GM19397 (cell line): ENCODE measurements around the gene AKAP10.
A peak's percentile ranks its signal among the peaks of the same experiment; 100 is the strongest.
"Not testable (repeated sequence)": the region's sequence is repeated elsewhere in the genome, so short reads cannot be mapped to it uniquely, and the experiment has no call there.

Source experiments
- ATAC-seq: cut with Tn5 transposase; IDR thresholded peaks from one replicate; pipeline ENCODE4 v1.9.1; 2021; ENCODE audit warnings: mild to moderate bottlenecking, moderate library complexity; ENCODE audit not compliant: unreplicated experiment

The AKAP10 gene

DNA sequence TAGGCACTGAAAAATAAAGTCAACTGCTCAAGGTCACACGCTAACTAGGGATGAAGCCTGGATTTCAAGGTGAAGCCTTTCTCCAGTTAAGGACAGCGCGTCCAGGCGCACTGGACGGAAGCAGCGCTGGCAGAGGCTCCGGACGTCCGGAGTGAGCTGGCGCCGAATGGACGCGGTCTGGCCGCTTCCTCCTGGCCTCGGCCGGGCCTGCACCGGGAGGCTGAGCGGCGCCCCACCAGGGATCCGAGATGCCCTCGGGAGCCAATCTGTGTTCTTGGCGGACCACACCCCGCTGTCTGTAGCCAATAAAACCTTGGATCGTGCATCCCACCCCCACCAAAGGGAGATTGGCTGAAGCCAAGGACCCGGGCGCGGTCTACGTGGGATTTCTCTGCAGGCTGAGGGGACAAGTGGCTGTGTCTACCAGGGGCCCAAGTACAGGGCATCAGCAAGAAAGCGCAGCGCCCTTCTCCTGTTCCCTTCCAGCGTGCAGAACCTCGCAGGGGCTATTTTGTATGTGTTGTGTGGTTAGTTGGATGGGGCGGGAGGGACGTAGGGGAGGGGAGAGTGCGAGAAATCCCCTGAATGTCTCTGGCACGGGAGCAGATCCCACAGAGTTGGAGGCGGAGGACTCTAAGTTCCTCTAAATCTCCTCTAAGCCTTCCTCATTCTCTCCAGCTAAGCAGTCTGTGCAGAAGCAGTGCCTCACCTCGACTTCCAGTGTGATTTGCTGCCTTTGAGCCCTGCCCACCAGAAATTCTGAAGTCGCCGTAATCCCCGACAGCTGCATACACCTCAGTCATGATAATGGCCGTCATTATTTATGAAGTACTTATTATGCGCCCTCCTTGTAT is 2.5 kb upstream of the AKAP10 start:
- no peak for ATAC-seq

DNA sequence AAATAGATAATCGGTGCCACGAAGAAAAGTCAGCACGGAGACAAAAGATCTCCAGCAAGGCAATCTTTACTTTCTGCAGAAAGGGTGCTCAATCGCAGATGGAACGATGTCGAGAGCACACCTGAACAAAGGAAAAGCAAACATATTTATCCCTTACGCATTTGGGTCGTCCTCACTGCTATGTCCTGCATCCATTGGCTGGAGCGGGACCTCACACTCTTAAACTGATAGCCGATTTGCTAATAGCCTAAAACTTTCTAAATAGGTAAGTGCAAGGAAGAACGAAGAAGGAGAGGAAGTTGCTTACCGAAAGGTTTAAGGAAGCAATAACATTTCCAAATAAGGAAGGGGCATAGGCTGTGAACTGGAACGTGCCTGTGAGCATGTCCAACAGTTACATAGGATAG is 1.2 kb upstream of the AKAP10 start:
- no peak for ATAC-seq

DNA sequence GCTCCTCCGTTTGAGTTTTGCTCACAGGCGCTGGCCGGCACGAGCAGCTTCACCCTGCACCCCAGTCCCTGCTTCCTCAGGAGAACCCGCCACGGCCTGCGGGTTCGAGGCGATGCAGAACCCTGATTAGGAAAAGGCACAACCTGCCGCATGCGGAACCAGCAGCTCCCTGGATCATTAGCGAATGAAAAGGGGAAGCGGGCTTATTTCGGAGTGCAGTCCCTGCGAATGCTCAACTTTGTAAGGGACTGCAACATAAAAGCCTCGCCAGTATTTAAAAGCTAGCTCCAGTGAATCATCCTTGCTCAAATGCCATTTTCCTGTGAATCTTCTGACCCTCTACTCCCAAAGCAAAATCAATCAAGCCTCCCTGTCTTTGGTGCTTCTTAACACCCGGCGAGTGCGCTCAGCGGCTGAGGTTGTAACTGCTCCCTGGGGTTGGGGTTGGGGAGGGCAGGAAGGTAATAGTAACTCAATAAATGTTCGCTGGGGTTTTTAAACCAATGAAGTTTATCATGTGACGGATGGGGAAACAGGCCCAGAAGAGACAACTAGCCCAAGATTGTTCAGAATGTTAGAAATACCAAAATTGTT is 678 bp upstream of the AKAP10 start:
- ATAC-seq: peak; percentile 8

DNA sequence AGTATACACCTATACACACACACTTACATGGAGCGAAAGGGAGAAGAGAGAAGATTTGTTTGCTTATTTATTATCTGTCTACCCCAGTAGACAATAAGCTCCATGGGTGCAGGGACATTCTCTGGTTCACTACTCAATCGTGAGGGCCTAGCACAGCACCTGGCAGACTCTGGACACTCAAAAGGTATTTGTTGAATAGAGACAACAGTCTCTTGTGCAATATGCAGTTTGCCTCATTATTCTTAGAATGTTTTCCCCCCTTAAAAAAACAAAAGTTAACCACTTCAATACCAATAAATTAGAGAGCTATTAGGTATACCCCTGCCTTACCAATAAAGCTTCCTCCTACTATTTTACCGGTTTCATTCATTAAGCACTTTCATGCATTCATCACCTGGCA is 2.0 kb downstream of the AKAP10 start:
- ATAC-seq: no peak

DNA sequence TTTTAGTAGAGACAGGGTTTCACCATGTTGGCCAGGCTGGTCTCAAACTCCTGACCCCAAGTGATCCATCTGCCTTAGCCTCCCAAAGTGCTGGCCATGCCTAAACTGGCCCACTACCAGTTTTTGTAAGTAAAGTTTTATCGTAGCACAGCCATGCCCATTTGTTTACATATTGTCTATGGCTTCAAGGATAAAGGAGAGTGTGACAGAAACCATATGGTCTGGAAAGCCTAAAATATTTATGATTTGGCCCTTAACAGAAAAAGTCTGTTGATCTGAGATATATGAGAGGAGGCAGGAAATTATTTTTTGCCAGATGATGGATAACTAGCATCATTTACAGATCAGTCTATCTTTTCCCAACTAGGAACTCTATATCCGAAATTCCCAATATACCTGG is 4.5 kb downstream of the AKAP10 start:
- ATAC-seq: no peak

DNA sequence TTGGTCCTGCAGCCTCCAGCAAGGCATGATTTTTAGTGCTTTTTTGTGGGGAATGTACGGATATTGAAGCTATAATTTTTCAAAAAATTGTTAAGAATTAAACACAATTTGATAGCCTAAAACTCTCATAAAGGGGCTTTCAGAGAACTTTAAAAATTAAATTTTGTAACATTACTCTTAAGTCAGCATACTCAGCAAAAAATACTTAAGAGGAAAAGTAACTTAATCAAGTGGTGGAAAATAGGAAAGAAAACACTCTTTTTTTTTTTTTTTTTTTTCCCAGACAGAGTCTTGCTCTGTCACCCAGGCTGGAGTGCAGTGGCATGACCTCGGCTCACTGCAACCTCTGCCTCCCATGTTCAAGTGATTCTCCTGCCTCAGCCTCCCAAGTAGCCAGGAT is 14.7 kb downstream of the AKAP10 start:
- not testable (repeated sequence) for ATAC-seq

DNA sequence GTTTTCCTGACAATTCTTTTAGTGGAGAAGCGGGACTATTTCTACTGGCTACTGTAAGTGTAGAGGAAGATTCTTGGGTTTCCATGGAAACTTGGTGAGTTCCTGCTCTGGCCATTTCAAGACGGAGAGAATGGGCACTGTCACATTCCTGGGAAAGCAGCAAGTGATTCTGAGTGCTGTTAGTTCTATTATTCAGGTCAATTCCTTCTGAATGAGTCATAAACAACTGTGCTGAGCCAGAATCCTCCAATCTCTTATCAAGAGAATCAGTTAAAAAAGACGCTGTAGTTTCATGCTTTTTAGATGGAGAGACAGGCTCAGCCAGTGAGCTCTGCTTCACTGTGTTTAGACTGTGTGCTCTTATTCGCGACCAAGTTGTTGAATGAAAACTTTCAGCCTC is 19.6 kb downstream of the AKAP10 start:
- ATAC-seq: no peak

DNA sequence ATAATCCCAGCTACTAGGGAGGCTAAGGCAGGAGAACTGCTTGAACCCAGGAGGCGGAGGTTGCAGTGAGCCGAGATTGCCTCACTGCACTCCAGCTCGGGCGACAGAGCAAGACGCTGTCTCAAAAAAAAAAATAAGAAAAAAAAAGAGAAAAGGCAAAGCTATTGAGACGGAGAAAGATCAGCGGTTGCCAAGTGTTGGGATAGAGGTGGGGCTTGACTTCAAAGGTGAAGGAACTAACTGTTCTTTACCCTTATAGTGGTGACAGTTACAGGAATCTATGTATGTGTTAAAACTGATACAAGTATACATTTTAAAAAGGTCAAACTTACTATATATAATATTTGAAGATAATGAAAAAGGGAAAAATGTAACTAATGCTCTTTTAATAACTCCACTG is 22.5 kb downstream of the AKAP10 start:
- no peak for ATAC-seq

DNA sequence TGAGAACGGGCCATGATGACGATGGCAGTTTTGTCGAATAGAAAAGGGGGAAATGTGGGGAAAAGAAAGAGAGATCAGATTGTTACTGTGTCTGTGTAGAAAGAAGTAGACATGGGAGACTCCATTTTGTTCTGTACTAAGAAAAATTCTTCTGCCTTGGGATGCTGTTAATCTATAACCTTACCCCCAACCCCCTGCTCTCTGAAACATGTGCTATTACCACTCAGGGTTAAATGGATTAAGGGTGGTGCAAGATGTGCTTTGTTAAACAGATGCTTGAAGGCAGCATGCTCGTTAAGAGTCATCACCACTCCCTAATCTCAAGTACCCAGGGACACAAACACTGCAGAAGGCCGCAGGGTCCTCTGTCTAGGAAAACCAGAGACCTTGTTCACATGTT is 26.2 kb downstream of the AKAP10 start:
- ATAC-seq: not testable (repeated sequence)

DNA sequence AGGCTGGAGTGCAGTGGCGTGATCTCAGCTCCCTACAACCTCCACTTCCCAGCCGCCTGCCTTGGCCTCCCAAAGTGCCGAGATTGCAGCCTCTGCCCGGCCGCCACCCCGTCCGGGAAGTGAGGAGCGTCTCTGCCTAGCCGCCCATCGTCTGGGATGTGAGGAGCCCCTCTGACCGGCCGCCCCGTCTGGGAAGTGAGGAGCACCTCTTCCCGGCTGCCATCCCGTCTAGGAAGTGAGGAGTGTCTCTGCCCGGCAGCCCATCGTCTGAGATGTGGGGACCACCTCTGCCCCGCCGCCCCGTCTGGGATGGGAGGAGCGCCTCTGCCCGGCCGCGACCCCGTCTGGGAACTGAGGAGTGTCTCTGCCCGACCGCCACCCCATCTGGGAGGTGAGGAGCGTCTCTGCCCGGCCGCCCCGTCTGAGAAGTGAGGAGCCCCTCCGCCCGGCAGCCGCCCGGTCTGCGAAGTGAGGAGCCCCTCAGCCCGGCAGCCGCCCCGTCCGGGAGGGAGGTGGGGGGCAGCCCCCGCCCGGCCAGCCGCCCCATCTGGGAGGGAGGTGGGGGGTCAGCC is 26.9 kb downstream of the AKAP10 start:
- ATAC-seq: not testable (repeated sequence)

DNA sequence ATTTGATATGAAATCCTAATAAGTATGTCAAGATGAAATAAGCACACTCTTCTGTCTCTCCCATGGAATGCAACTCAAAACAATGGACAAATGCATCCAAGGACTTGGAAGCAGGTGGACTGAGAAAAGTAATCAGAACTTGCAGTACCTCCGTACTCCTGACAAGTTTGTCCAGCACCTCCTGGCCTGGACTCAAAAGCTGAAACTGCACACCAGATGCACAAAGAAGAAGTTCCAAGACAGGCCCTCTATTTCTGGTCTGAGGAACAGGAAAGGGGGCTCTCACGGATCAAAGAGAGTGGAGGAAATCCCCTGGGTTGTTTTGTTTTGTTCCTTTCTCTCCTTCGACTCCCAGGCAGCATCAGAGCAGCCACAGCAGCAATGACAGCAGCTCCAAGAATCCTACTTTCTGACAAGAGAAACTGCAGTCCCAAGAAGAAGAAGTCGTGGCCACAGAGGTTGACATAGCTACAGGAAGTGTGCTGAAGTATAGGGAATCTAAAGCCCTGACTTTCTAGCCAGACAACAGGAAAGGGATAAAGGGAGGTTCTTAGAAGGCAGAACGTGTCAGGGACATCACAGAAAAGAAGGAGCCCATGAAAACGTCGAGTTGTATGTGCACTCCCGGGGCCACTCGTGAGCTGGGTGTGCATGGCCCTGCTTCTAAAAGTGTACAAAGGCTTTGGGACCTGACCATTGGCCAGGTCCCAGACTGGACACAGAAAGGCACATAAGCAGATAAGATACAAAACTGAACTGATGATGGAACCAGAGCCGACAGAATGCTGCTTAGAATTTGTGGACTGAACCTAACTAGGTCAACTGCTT is 29.3 kb downstream of the AKAP10 start:
- no peak for ATAC-seq

DNA sequence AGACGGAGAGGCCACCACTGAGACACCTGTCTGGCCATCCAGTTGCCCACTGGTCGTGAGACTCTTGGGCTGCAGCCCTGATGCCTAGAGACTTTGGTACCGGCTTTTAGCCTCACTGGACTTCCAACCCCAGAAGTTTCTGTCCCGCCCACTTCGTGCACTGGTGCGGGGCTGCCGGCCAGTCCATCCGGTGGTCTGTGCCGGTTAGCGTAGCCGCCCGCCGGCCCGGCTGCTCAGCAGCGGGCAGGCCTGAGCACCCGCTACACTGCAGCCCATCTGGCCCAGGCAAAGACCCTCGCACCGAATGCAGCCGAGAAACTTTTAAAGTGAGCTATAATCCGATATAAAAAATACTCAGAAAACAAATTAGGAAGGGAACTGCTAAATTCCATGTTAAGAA is 30.7 kb downstream of the AKAP10 start:
- no peak for ATAC-seq

DNA sequence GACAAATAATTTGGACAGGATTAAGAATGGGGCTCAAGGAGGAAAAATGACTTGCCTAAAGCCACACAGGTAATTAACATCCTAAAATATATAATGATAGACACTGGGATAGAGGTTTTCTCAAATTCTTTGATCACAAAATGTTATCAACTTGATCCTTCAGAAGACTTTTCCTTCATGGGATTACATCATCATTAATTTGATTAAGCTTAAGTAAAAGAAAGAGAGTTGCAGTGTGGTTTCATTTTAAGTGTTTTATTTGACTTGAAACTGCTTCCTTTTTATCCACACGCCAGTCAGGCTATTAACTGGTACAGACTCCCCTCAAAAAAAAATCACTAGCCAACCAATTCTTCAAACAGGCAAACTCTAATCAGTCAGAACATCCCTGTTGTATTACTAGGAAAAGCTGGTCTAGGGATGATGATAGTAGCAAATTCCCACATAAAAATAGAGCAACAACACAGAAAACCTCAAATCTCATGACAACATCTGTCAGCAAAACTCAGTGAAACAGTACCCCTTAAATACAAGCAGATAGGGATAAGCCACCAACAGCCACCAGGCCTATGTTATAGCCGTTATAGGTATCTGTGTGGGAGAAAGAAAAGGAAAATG is 32.5 kb downstream of the AKAP10 start:
- no peak for ATAC-seq

DNA sequence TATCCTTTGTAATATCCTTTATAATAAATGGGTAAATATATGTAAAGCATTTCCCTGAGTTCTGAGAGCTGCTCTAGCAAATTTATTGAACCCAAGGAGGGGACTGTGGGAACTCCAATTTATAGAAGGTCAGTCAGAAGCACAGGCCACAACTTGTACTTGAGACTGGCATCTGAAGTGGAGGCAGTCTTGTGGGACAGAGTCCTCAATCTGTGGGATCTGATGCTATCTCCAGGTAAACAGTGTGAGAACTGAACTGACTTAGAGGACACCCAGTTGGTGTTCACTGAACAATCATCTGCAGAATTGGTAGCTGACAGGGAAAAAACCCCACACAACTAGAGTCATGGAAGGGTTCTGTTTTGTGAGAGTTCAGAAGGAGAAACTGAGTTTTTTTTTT is 34.0 kb downstream of the AKAP10 start:
- ATAC-seq: no peak

DNA sequence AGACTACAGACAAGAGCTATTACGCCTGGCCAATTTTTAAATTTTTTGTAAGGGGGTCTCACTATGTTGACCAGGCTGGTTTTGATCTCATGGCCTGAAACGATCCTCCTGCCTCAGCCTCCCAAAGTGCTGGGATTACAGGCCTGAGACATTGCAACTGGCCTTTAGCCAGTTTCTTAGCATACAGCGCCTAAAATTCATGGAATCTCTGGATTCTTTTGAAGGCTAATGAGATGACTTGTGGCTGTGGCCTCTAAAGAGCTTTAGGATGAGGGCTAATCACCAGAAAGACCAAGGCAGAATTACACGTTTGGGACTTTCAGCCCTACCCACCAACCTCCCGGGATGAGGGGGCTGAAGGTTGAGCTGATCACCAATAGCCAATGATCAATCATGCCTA is 34.6 kb downstream of the AKAP10 start:
- no peak for ATAC-seq

DNA sequence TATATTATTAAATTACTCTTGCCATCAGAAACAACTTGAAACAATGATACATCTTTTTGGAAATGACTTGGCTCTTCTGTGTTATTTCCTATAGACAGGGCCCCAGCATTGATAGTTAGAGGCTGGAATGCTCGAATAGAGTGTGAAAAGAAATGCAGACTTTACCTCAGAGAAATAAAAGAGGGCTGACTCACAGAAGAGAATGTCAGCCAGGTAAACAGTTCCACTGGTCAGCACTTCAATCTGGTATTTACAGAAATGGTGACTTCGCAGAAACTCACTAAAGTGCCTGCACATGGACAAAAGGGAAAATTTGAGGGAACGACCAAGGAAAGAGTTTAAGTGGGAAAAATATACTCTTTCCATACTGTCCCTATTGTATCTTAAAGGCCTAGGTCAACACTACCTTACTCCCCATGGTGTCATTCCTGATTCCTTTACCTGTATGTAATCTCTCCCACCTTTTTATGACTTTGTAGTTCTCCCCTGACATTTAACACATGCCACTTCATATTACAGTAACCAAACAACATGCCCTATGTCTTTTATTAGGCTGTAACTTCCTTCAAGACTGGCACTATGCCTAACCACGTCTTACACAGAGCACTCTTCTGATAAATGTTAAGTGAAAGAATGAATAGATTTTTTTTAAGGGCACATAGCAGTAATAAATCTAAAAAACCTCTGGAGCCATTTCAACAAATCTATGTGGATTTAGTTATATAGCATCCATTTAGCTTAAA is 36.7 kb downstream of the AKAP10 start:
- no peak for ATAC-seq

DNA sequence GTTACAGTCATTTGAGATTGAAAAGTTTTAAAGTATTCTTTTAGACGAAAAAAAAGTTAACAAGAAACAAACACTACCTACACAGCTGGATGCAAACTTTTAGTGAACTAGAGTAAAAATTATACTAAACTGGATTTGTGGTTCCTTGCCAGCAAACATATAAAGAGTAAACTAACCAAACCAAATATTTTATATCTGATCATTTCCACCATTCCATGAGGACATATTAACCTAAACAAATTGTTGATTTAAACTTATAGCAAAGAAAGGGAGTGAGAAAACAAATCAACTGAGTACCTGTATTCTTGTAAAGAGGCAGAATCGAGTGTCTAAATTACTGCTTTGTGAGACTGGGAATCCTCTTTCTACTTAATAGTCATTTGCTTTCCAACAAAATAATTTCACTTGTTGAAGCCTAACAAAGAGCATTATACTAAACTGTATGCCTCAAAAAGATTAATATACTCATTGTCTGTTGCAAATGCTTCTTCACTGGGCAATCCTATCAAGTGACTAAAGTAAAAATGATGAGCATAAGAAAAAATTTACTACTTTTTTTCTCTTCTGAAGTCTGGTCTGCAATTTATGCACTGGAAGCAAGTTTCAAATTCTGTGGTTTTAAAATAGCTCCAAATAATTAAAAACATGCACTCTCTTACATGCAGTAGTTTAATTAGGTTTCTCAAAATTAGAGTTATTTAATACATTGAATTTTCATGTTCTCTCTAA is 37.5 kb downstream of the AKAP10 start:
- no peak for ATAC-seq

DNA sequence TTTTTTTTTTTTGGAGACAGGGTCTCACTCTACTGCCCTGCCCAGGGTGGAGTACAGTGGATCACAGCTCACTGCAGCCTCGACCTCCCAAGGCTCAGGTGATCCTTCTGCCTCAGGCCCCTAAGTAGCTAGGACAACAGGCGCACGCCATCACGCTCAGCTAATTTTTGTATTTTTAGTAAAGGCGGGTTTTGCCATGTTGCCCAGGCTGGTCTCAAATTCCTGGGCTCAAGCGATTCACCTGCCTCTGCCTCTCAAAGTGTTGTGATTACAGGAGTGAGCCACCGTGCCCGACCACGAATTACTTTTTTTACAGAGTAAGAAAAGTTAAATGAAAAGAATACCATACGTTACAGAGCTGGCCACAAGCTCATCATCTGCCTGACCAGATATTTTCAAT is 38.9 kb downstream of the AKAP10 start:
- ATAC-seq: no peak

DNA sequence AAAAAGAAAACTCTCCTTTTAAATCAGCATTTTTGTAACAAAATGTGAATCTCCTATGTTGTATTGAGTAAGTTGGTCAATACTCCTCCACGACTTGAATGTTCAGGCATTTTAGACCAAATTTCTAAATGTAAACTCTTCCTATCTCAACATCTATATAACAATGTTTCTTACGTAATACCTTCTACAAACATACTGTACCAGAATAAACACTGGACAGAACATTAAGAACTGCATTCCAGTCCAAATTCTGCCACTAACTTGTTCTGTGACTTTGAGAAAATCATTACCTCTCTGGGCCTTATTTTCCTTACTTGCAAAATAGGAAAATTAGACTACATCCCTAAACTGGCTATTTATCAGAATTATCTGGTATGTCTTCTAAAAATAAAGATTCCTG is 40.1 kb downstream of the AKAP10 start:
- ATAC-seq: no peak

DNA sequence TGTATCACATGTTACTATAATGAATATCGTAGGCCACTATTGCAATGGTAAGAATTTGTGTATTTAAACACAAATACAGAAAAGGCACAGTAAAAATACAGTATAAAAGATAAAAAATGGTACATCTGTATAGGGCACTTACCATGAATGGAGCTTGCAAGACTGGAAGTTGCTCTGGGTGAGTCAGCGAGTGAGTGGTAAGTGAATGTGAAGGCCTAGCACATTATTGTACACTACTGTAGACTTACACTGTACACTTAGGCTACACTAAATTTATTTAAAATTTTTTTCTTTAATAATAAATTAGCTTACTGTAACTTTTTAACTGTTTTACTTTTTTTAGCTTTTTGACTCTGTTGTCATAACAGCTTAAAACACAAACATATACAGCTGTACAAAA is 42.5 kb downstream of the AKAP10 start:
- no peak for ATAC-seq
